ENCODE measurements around the gene BANP.

BANP gene

GRCh38 chr16:87951552-87952538 is 611 bp downstream of the BANP start:
- Histone ChIP-seq H3K36me3 (ENCODE audit: low read depth) (peaks cover 30% of the 10 kb centered on the region), H3K9me3 (ENCODE audit: severe bottlenecking) (no peaks in the 10 kb centered on the region), H3K27ac (ENCODE audit: poor library complexity, severe bottlenecking) (peak overlapping the region; percentile 81), H3K27me3 (ENCODE audit: insufficient read depth, poor library complexity, severe bottlenecking) (no peaks in the 10 kb centered on the region), H3K4me3 (ENCODE audit: severe bottlenecking) (peak overlapping the region; percentile 50), H3K4me1 (ENCODE audit: insufficient read depth, poor library complexity, severe bottlenecking) (peaks cover 5% of the 10 kb centered on the region)
- TF ChIP-seq CTCF (IDR thresholded peaks at IDR 0.05; ENCODE audit: poor library complexity, severe bottlenecking): no peak
- DNase-seq (ENCODE audit: low spot score) (no peak), ATAC-seq (ENCODE audit: low read depth) (no peak)

- no peaks in the 10 kb centered on the region for H3K9me3 ChIP-seq (ENCODE audit: severe bottlenecking)
- no peak for ATAC-seq (ENCODE audit: low read depth)
- H3K27ac ChIP-seq (ENCODE audit: poor library complexity, severe bottlenecking): no peak overlapping the region
- DNase-seq (ENCODE audit: low spot score): no peak
- H3K4me1 ChIP-seq (ENCODE audit: insufficient read depth, poor library complexity, severe bottlenecking): peaks cover 5% of the 10 kb centered on the region
- peaks cover 33% of the 10 kb centered on the region for H3K36me3 ChIP-seq (ENCODE audit: low read depth)
- TF ChIP-seq CTCF (IDR thresholded peaks at IDR 0.05; ENCODE audit: poor library complexity, severe bottlenecking): no peak
- peak overlapping the region; percentile 50 for H3K4me3 ChIP-seq (ENCODE audit: severe bottlenecking)
- H3K27me3 ChIP-seq (ENCODE audit: insufficient read depth, poor library complexity, severe bottlenecking): no peaks in the 10 kb centered on the region
Observed at GRCh38 chr16:87952751-87953150, 1.5 kb downstream of the BANP start.

- Histone ChIP-seq H3K27ac (ENCODE audit: poor library complexity, severe bottlenecking) (no peak overlapping the region), H3K4me3 (ENCODE audit: severe bottlenecking) (no peak overlapping the region), H3K27me3 (ENCODE audit: insufficient read depth, poor library complexity, severe bottlenecking) (no peaks in the 10 kb centered on the region), H3K9me3 (ENCODE audit: severe bottlenecking) (no peaks in the 10 kb centered on the region), H3K36me3 (ENCODE audit: low read depth) (peaks cover 33% of the 10 kb centered on the region), H3K4me1 (ENCODE audit: insufficient read depth, poor library complexity, severe bottlenecking) (peaks cover 5% of the 10 kb centered on the region)
- TF ChIP-seq CTCF (IDR thresholded peaks at IDR 0.05; ENCODE audit: poor library complexity, severe bottlenecking): no peak
- DNase-seq (ENCODE audit: low spot score) (no peak), ATAC-seq (ENCODE audit: low read depth) (no peak)
Observed at GRCh38 chr16:87953308-87954215, 2.3 kb downstream of the BANP start.

GRCh38 chr16:87954361-87954760 is 3.1 kb downstream of the BANP start:
- no peak for ATAC-seq (ENCODE audit: low read depth)
- no peaks in the 10 kb centered on the region for H3K27me3 ChIP-seq (ENCODE audit: insufficient read depth, poor library complexity, severe bottlenecking)
- H3K36me3 ChIP-seq (ENCODE audit: low read depth): peaks cover 33% of the 10 kb centered on the region
- H3K27ac ChIP-seq (ENCODE audit: poor library complexity, severe bottlenecking): no peak overlapping the region
- DNase-seq (ENCODE audit: low spot score): no peak
- H3K4me3 ChIP-seq (ENCODE audit: severe bottlenecking): no peak overlapping the region
- no peak for TF ChIP-seq CTCF (IDR thresholded peaks at IDR 0.05; ENCODE audit: poor library complexity, severe bottlenecking)
- H3K4me1 ChIP-seq (ENCODE audit: insufficient read depth, poor library complexity, severe bottlenecking): peaks cover 5% of the 10 kb centered on the region
- no peaks in the 10 kb centered on the region for H3K9me3 ChIP-seq (ENCODE audit: severe bottlenecking)

Data from RWPE2 (cell line).